NT2/D1 (cell line): Measurements from ENCODE around the gene APMAP.

Source experiments
- DNase-seq: peaks from one replicate; pipeline ENCODE4 v3.0.0-alpha.2; 2011; ENCODE audit warnings: low read depth, low spot score
- H3K27me3 ChIP-seq: 2 replicates; pipeline ENCODE4 v1.6.0; 2011; ENCODE audit warnings: mild to moderate bottlenecking; ENCODE audit not compliant: insufficient read length, insufficient read depth
- H3K36me3 ChIP-seq: 2 replicates; pipeline ENCODE4 v1.6.1; 2011; ENCODE audit warnings: mild to moderate bottlenecking, low read length, mixed read lengths; ENCODE audit not compliant: insufficient read depth, insufficient read length
- H3K4me1 ChIP-seq: 2 replicates; pipeline ENCODE4 v1.5.1; 2011; ENCODE audit not compliant: insufficient read depth, insufficient read length
- H3K4me3 ChIP-seq: 2 replicates; pipeline ENCODE4 v1.5.1; 2011; ENCODE audit warnings: low read depth; ENCODE audit not compliant: insufficient read length
- H3K9ac ChIP-seq: 2 replicates; pipeline ENCODE4 v1.6.0; 2011; ENCODE audit warnings: low read depth; ENCODE audit not compliant: insufficient read length
- H3K9me3 ChIP-seq: 2 replicates; pipeline ENCODE4 v1.5.1; 2011; ENCODE audit warnings: mild to moderate bottlenecking, low read length; ENCODE audit not compliant: insufficient read depth
- SUZ12 ChIP-seq: IDR thresholded peaks from 2 replicates; pipeline ENCODE4 v1.6.1; 2011; ENCODE audit not compliant: insufficient read length, insufficient read depth; ENCODE audit errors: extremely low read depth
- YY1 ChIP-seq: IDR thresholded peaks from 2 replicates; pipeline ENCODE4 v1.6.1; 2011; ENCODE audit not compliant: insufficient read length, insufficient read depth
- ZNF274 ChIP-seq: IDR thresholded peaks from 2 replicates; pipeline ENCODE4 v1.6.1; 2011; ENCODE audit warnings: mild to moderate bottlenecking, low read depth, low read length

Gene APMAP

DNA sequence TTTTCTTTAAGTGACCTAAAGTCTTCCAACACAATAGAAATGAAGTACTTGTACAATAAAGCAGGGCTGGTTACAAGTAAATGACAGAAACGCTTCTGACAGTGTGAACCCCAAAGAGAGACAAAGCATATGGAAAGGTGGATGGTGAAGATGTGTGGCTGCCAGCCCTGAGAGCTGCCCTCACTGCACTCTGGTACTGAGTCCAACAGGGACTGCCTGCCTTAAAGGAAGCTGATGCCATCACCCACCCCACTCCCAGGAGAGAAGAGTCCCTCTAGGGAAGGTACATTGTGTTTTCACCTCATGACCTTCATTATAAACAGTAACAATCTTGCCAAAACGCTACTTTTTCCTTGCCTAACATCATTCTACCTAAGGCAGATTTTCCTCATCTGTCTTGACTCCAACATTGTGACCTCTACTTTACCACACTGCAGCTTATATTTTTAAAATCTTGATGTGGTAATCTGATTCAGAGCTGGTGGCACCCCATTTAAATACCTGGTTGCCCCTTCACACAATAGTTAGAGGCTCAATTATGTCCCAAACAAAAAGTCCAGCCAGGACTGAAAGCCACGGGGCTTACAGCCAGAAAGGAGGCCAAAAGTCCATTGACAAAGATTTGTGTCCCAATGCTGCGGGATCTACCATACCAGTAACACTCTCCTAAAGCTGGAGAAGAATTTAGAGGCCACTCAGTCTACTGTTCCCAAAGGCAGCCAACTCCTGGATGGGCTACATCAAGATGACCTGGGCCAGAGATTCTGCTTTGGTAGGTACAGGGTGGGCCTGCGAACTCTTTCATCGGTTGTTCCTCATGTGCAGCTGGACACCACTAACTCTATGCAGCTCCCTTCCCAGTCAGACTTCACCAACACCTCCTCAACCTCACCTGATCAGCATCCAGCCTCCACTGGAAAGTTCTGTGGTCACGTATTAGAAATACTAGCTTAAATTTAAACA is 4.4 kb downstream of the APMAP start:
- Histone ChIP-seq H3K36me3 (peaks cover 27% of the 10 kb centered on the region), H3K4me1 (no peaks in the 10 kb centered on the region), H3K27me3 (no peaks in the 10 kb centered on the region), H3K4me3 (no peak overlapping the region), H3K9me3 (no peaks in the 10 kb centered on the region), H3K9ac (no peak overlapping the region)
- TF ChIP-seq ZNF274 (no peak), YY1 (no peak), SUZ12 (no peak)
- DNase-seq = no peak

DNA sequence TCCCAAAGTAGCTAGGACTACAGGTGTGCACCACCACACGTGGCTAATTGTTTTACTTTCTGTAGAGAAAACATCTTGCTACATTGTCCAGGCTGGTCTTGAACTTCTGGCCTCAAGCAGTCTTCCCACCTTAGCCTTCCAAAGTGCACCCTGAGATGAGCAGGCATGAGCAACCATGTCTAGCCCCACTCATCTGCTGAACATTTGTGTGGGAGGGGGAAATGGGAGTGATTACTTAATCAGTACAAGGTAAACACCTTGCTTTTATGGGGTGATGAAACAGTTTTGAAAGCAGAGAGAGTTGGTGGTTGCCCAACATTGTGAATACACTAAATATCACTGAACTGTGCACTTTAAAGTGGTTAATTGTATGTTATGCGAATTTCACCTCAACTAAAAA is 5.3 kb downstream of the APMAP start:
- Histone ChIP-seq H3K9me3 (no peaks in the 10 kb centered on the region), H3K36me3 (peaks cover 29% of the 10 kb centered on the region), H3K27me3 (no peaks in the 10 kb centered on the region), H3K4me1 (no peaks in the 10 kb centered on the region), H3K4me3 (no peak overlapping the region), H3K9ac (no peak overlapping the region)
- no peak for DNase-seq
- TF ChIP-seq SUZ12 (no peak), YY1 (no peak), ZNF274 (no peak)

DNA sequence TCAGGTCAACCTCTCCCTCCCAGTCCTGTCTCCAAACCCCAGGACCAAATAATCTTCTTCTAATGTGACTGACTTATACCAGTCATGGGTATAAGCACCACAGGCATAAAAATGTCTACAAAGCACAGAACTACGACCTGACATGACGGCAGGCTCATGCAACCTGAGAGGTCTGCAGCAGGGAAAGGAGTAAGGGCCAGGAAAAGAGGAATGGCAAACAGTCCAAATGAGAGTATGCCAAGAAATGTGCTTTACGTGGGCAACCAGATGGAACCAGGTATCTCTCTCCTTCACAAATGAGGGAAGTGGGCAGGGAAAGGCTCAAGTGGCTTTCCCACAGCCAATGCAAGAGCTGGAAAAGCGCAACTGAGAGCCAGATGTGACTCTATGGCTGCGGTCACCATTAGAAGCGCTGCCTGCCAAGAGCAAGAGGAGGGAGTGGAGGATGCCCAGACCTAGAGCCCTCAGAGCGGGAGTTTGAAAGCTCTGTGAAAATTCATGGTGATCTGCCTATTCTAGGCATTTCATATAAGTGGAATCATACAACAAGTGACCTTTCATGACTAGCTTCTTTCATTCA is 6.0 kb downstream of the APMAP start:
- peaks cover 3% of the 10 kb centered on the region; the same call in 1 of the 2 replicates for H3K9me3 ChIP-seq
- peaks cover 35% of the 10 kb centered on the region for H3K36me3 ChIP-seq
- TF ChIP-seq YY1 = no peak
- TF ChIP-seq ZNF274 = no peak
- no peak for TF ChIP-seq SUZ12
- H3K4me3 ChIP-seq = no peak overlapping the region
- H3K4me1 ChIP-seq = no peaks in the 10 kb centered on the region
- no peak overlapping the region for H3K9ac ChIP-seq
- DNase-seq = no peak
- H3K27me3 ChIP-seq = no peaks in the 10 kb centered on the region

DNA sequence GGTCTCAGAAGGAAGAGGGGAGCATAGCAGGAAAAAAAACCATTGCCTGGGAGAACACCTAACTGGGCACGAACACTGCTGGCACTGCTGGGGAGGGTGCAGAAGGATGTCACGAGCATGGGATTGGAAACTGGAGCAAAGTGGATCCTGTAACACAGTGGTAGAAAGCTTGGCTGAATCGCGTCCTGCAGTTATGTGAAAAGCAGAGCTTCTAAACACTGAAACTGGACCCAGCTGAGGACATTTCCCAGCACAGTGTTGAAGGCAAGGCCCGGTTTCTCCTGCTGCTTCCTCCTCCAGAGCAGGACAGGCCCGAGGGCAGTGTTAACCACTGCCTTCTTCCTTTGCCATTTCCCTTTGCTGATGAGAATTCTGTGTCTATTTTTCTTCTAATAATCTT is 6.7 kb downstream of the APMAP start:
- TF ChIP-seq SUZ12 = no peak
- TF ChIP-seq YY1 = no peak
- no peak for TF ChIP-seq ZNF274
- peaks cover 41% of the 10 kb centered on the region for H3K36me3 ChIP-seq
- no peaks in the 10 kb centered on the region for H3K27me3 ChIP-seq
- H3K4me3 ChIP-seq = no peak overlapping the region
- H3K9ac ChIP-seq = no peak overlapping the region
- H3K9me3 ChIP-seq = peaks cover 10% of the 10 kb centered on the region; the same call in 1 of the 2 replicates
- no peak for DNase-seq
- no peaks in the 10 kb centered on the region for H3K4me1 ChIP-seq

DNA sequence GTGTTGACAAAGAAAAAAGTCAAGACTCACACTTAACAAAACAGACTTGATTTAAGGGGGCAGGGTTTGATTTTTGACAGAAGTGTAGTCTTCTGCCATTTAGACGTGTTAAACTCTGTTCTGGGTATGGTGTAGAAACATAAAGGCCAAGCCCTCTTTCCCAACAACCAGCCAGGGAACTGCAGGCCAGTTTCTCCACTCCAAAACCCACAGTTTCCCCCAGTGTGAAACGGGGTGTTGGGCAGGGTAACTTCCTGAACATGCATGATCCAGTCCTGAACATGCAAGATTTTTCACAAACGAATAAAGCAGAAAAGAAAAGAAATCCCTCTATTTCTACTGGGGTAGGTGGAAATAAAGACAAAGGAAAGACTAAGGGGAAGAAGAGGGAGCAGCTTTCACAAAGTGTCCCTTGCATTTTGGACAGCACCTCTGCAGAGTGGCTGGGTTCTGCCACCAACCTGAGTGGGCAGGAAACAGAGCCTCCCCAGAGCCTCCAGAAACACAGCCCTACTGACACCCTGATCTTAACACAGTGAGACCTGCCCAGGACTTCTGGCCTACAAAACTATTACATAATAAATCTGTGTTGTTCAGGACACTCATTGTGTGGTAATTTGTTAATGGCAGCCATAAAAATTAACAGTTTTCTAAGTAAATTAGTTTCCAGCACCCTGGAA is 7.5 kb downstream of the APMAP start:
- Histone ChIP-seq H3K27me3 (no peaks in the 10 kb centered on the region), H3K4me3 (no peak overlapping the region), H3K9me3 (peaks cover 17% of the 10 kb centered on the region), H3K36me3 (peaks cover 46% of the 10 kb centered on the region), H3K9ac (no peak overlapping the region), H3K4me1 (no peaks in the 10 kb centered on the region)
- TF ChIP-seq ZNF274 (no peak), YY1 (no peak), SUZ12 (no peak)
- no peak for DNase-seq

DNA sequence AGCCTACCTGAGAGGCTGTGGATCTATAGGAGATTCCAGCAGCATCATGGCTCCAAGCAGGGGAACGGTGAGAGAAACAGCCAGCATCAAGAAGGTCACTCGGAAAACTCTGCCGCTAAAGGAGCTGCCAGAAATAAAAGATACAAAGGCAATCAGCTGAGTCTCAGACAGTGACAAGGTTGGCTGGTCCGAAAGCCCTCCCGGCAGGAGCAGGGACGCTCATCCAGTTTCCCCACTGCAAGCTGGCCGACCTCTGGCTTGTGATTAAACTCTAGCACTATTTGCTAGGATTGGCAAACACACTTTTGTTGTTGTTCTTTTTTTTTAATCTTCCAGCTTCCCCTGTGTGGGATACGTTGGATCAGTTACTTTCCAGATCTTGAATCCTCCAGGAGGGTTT is 8.7 kb downstream of the APMAP start:
- Histone ChIP-seq H3K36me3 (peaks cover 48% of the 10 kb centered on the region), H3K9me3 (peaks cover 27% of the 10 kb centered on the region), H3K4me3 (no peak overlapping the region), H3K4me1 (peaks cover 1% of the 10 kb centered on the region), H3K9ac (no peak overlapping the region), H3K27me3 (no peaks in the 10 kb centered on the region)
- no peak for DNase-seq
- TF ChIP-seq ZNF274 (no peak), YY1 (no peak), SUZ12 (no peak)

DNA sequence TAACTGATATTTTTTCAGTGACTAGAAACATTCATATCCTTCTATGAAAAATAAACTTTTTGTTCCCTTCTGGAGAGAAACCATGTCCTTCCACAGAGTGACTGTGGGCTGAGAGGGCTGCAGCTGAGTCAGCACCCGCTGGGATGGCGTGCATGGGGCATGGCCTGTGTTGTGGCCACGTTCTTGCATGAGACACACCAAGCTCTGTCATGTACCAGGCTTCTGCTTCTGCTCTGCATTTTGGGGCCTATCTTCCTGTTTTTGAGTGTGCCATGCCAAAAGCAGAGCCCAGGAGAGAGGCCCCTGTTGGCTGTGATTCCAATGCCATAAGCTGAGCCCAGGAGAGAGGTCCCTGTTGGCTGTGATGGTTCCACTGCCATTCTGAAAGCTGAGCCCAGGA is 10.8 kb downstream of the APMAP start:
- Histone ChIP-seq H3K27me3 (no peaks in the 10 kb centered on the region), H3K9ac (no peak overlapping the region), H3K4me3 (no peak overlapping the region), H3K4me1 (peaks cover 1% of the 10 kb centered on the region), H3K36me3 (peaks cover 48% of the 10 kb centered on the region), H3K9me3 (peaks cover 30% of the 10 kb centered on the region)
- DNase-seq = no peak
- TF ChIP-seq SUZ12 (no peak), ZNF274 (no peak), YY1 (no peak)
